DOHH2 (cell line): ENCODE measurements around the gene UBASH3A.
A peak's percentile ranks its signal among the peaks of the same experiment; 100 is the strongest.

Experiments
- H3F3A ChIP-seq: fragments of 200-600 bp; sonication (generic), shearing (Covaris generic); 2 replicates; pipeline ENCODE4 v1.6.0; 2016; ENCODE audit warnings: antibody characterized with exemption, mild to moderate bottlenecking; ENCODE audit not compliant: control insufficient read depth, insufficient read depth
- H3K27ac ChIP-seq: fragments of 200-600 bp; sonication (generic); 2 replicates; pipeline ENCODE4 v1.5.1; 2014; ENCODE audit warnings: low read depth, mild to moderate bottlenecking, low read length, moderate library complexity
- H3K27me3 ChIP-seq: fragments of 200-600 bp; sonication (generic); 2 replicates; pipeline ENCODE4 v1.6.1; 2014; ENCODE audit warnings: mild to moderate bottlenecking, low read length, mixed read lengths; ENCODE audit not compliant: control insufficient read depth
- H3K36me3 ChIP-seq: fragments of 200-600 bp; sonication (generic); 2 replicates; pipeline ENCODE4 v1.6.1; 2014; ENCODE audit warnings: mild to moderate bottlenecking, low read length, moderate library complexity, mixed read lengths; ENCODE audit not compliant: control insufficient read depth
- H3K4me1 ChIP-seq: fragments of 200-600 bp; sonication (generic); 2 replicates; pipeline ENCODE4 v1.6.1; 2014; ENCODE audit warnings: mild to moderate bottlenecking, low read length, mixed read lengths; ENCODE audit not compliant: control insufficient read depth
- H3K4me2 ChIP-seq: fragments of 200-600 bp; sonication (generic); 2 replicates; pipeline ENCODE4 v1.6.0; 2014; ENCODE audit warnings: mild to moderate bottlenecking, low read length, moderate library complexity
- H3K4me3 ChIP-seq: fragments of 200-600 bp; sonication (generic); 2 replicates; pipeline ENCODE4 v1.5.1; 2014; ENCODE audit warnings: mild to moderate bottlenecking, low read length, mixed read lengths
- H3K79me2 ChIP-seq: fragments of 200-600 bp; sonication (generic); 2 replicates; pipeline ENCODE4 v1.6.1; 2014; ENCODE audit warnings: mild to moderate bottlenecking, low read length, mixed read lengths; ENCODE audit not compliant: control insufficient read depth
- H3K9me2 ChIP-seq: fragments of 200-600 bp; sonication (generic); replicated peaks from 2 replicates; pipeline ENCODE4 v1.6.1; 2014; ENCODE audit warnings: mild to moderate bottlenecking, low read length, mixed read lengths; ENCODE audit not compliant: control insufficient read depth
- H3K9me3 ChIP-seq: fragments of 200-600 bp; sonication (generic); 2 replicates; pipeline ENCODE4 v1.6.1; 2014; ENCODE audit warnings: antibody characterized with exemption, low read length, mixed read lengths; ENCODE audit not compliant: control insufficient read depth, insufficient read depth
- H4K20me1 ChIP-seq: fragments of 200-600 bp; sonication (generic); 2 replicates; pipeline ENCODE4 v1.6.0; 2014; ENCODE audit warnings: low read depth, mild to moderate bottlenecking, antibody characterized with exemption, low read length, moderate library complexity; ENCODE audit not compliant: control insufficient read depth, insufficient read depth
- EZH2phosphoT487 ChIP-seq: fragments of 200-600 bp; sonication (generic); IDR thresholded peaks from 2 replicates; pipeline ENCODE4 v1.6.1; 2017; ENCODE audit warnings: borderline replicate concordance, mild to moderate bottlenecking, antibody characterized with exemption, low read length, moderate library complexity, mixed read lengths
- TF ChIP-seq, protein P1 (sequence below): fragments of 200-600 bp; sonication (generic); IDR thresholded peaks from one replicate; pipeline ENCODE4 v1.5.1; 2014; ENCODE audit warnings: antibody characterized with exemption, mild to moderate bottlenecking, low read depth, low read length; ENCODE audit not compliant: poor library complexity, severe bottlenecking

Gene UBASH3A

DNA sequence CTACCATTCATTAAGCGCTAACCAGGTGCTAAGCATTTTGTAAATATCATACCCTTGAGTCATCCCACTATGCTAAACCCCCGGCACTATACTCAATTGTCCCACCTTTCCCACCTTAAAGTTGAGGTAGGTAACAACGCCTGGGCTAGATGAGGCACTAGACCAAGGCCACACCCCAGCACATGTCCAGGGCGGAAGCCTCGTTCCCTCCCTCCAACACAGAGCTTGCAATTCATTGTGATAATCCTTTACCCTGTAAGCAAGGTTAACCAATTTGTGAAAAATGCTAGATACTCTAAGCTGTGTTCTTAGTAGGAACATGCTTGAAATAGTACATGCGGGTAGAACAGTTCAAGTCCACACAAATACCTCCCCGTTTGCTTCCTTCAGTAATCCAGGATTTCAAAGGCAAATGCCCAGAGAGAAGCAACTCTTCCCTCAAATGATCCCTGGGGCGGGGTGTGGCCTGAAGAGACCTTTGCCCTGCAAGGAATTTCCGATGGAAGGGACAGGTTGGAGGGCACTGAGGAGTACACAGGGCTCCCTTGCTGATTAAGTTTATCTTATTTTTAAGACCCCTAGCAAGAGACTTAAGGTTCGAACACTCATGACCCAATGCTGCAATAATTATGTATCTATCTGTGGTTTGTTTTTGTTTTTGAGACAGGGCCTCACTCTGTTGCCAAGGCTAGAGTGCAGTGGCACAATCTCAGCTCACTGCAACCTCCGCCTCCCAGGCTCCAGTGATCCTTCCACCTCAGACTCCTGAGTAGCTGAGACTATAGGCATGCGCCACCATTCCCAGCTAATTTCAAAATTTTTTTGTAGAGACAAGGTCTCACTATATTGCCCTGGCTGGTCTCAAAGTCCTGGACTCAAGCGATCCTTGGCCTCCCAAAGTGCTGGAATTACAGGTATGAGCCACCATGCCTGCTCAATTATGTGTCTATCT, 89.7 kb downstream of the UBASH3A start:
- H3K79me2 ChIP-seq, result no peaks in the 10 kb centered on the region
- peaks cover 9% of the 10 kb centered on the region for H3K27me3 ChIP-seq
- H3K27ac ChIP-seq, result no peak overlapping the region
- H3K4me3 ChIP-seq, result no peak overlapping the region
- H3K9me3 ChIP-seq, result no peaks in the 10 kb centered on the region
- peaks cover 34% of the 10 kb centered on the region for H3K4me1 ChIP-seq
- H3K4me2 ChIP-seq, result no peak overlapping the region
- no peaks in the 10 kb centered on the region for H3F3A ChIP-seq
- H4K20me1 ChIP-seq, result no peaks in the 10 kb centered on the region
- TF ChIP-seq, protein P1, sequence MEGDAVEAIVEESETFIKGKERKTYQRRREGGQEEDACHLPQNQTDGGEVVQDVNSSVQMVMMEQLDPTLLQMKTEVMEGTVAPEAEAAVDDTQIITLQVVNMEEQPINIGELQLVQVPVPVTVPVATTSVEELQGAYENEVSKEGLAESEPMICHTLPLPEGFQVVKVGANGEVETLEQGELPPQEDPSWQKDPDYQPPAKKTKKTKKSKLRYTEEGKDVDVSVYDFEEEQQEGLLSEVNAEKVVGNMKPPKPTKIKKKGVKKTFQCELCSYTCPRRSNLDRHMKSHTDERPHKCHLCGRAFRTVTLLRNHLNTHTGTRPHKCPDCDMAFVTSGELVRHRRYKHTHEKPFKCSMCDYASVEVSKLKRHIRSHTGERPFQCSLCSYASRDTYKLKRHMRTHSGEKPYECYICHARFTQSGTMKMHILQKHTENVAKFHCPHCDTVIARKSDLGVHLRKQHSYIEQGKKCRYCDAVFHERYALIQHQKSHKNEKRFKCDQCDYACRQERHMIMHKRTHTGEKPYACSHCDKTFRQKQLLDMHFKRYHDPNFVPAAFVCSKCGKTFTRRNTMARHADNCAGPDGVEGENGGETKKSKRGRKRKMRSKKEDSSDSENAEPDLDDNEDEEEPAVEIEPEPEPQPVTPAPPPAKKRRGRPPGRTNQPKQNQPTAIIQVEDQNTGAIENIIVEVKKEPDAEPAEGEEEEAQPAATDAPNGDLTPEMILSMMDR, result no peak
- no peak for TF ChIP-seq EZH2phosphoT487
- no peaks in the 10 kb centered on the region for H3K36me3 ChIP-seq
- no peaks in the 10 kb centered on the region for H3K9me2 ChIP-seq

DNA sequence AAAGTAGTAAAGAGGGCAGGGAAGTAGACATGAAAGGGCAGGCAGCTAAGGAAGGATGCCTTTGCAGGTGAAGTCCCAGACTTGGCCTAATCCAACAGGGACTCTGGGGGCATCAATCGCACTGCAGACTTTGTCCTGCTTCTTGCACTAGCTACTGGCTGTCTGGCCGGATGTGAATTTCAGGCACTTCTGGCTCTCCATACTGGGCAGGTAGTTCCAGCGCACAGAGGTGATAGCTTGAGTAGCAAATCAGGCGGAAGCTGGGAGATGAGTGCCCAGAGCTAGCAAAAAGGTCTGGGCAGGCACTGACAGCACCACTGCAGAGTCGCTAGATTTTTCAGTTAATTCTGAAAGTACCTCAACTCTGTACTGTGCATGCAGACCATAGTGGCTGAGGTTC, 91.3 kb downstream of the UBASH3A start:
- Histone ChIP-seq H3K4me1 (peaks cover 34% of the 10 kb centered on the region), H3K4me3 (no peak overlapping the region), H3K9me3 (no peaks in the 10 kb centered on the region), H3K36me3 (no peaks in the 10 kb centered on the region), H3K27me3 (peaks cover 9% of the 10 kb centered on the region), H3K79me2 (no peaks in the 10 kb centered on the region), H3K9me2 (no peaks in the 10 kb centered on the region), H3K27ac (no peak overlapping the region), H3K4me2 (no peak overlapping the region), H4K20me1 (no peaks in the 10 kb centered on the region), H3F3A (no peaks in the 10 kb centered on the region)
- TF ChIP-seq, protein P1, result no peak
- no peak for TF ChIP-seq EZH2phosphoT487

DNA sequence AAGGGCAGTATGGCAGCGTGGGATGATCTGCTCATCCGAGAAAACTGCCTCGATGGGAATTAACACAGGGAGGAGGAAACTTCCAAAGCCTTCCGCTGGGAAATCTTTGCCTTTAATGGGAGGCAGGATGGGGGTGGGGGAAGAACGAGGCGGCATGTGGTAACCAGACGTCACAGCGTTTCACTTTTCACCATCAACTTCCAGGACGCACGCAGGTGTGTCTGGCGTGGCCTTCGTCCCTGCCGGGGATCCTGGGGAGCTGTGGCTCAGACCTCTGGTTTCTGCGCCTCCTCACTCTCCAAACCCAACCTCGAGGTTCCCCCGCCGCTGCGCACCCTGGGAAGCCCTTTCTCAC, 92.0 kb downstream of the UBASH3A start:
- Histone ChIP-seq H3K9me2 (no peaks in the 10 kb centered on the region), H3K9me3 (no peaks in the 10 kb centered on the region), H3K4me1 (peaks cover 30% of the 10 kb centered on the region), H4K20me1 (no peaks in the 10 kb centered on the region), H3F3A (no peaks in the 10 kb centered on the region), H3K4me2 (peak overlapping the region; percentile 97), H3K79me2 (no peaks in the 10 kb centered on the region), H3K27ac (no peak overlapping the region), H3K36me3 (no peaks in the 10 kb centered on the region), H3K4me3 (peak overlapping the region; percentile 89), H3K27me3 (peaks cover 9% of the 10 kb centered on the region)
- TF ChIP-seq, protein P1, result no peak
- 0 out of 2 replicates have a peak, but pooled peaks have one; percentile 27 for TF ChIP-seq EZH2phosphoT487
